ENCODE measurements around the gene SPTBN4. TPM values are rescaled to one million over a fixed set of nuclear protein-coding genes. Genes with fewer than 3 reads are reported as not detected.
A peak's percentile ranks its signal among the peaks of the same experiment; 100 is the strongest.

Gene SPTBN4
- total and polyA plus RNA-seq, 10 of the 15 experiments (the other 5 are each of a cell fraction or from before 2014, with no cell fraction given): 0.04 to 1.1 (median 0.34) TPM; not detected in 1

DNA sequence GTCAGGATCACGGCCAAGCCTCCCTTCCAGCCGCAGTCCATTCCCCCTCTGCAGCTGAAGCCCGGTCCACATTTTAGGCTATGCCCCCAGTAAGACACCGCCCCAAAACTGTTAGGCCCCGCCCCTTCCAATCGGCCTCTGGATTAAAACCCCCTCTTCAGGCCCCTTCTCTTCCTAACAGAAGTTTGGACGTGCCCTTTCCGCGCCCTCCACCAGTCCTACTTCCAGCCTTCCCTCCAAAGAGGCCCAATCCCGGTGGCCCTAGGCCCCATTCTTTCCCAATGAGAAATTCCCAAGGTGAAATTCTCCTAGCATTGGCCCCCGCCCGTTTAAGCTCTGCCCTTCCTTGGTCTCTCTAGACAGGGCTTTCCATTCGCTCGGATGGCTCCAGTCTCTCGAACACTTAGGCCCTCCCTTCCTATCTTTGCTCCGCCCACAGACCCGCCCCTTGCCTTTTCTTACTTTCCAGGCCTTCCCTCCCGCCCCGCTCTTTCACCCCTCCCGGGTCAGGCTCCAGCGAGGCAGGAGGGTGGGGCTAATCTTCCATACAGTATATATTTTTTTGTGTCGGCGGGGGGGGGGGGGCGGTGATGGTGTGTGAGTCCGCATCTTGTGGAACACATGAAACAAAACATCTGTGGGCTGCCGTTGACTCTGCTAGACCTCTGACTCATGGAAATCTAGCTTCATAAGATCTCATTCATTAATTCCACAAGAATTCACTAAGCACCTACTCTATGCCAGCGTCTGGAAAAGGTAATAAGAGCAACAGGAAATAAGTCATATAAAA is 148.0 kb downstream of the SPTBN4 start:
- Histone ChIP-seq H3K27me3 (replicated peaks in 1 of 2; ENCODE audit: control insufficient read depth in 2 of 2, insufficient read depth in 2 of 2, low read length in 1 of 2) (no peaks in the 10 kb centered on the region; a peak in 1 of 4 replicates), H3K4me3 (peak overlapping the region; percentile 98), H3K9ac (ENCODE audit: control insufficient read depth, insufficient read depth, low read length) (peak overlapping the region; percentile 53), H2AFZ (ENCODE audit: control insufficient read depth, low read depth, low read length) (peak overlapping the region; percentile 65), H3K9me3 (replicated peaks; ENCODE audit: control insufficient read depth, insufficient read depth, low read length) (no peaks in the 10 kb centered on the region), H3K4me2 (ENCODE audit: control insufficient read depth, insufficient read depth) (peak overlapping the region; percentile 95), H4K20me1 (ENCODE audit: control insufficient read depth, insufficient read depth) (no peaks in the 10 kb centered on the region), H3K4me1 (ENCODE audit: control insufficient read depth, insufficient read depth, low read length) (peaks cover 10% of the 10 kb centered on the region; the same call in 1 of the 2 replicates), H3K27ac (ENCODE audit: control insufficient read depth, insufficient read depth) (peak overlapping the region; percentile 38; the same call in 1 of the 2 replicates), H3K79me2 (ENCODE audit: control insufficient read depth, insufficient read depth, low read length) (no peaks in the 10 kb centered on the region), H3K36me3 (ENCODE audit: control insufficient read depth in 2 of 2, insufficient read depth in 2 of 2, low read length in 1 of 2) (no peaks in the 10 kb centered on the region)
- FAIRE-seq (peak; percentile 57), DNase-seq (ENCODE audit: low read depth, low spot score) (peak; percentile 35), ATAC-seq (peak; percentile 49)
- no TSS peak for BruUV-seq (replicated peaks)
- ChIA-PET RAD21 (ENCODE audit: unreplicated experiment) (interaction anchor here (0.8 to 1.5 kb wide), 2 partner anchors 11 to 19 kb away, joined by 3 to 4 read pairs; no protein-coding TSS in a partner anchor), SMC1A (ENCODE audit: uncharacterized antibody, unreplicated experiment) (no interaction called here), POLR2A (interaction anchor here (0.6 to 3.9 kb wide), 4 partner anchors 10 to 163 kb away, joined by 3 to 24 read pairs (median 6); partner anchors contain the start of gene RAB4B), CTCF (interaction anchor here (0.8 to 2.8 kb wide), 3 partner anchors 11 to 20 kb away, joined by 4 to 26 read pairs (median 5); no protein-coding TSS in a partner anchor)
- in situ Hi-C loops (cut with MboI): no loop called here
- 7% methylated on average over 21 of the region's 27 CpGs for WGBS (ENCODE audit: insufficient coverage, insufficient replicate concordance, low lambda C conversion rate, missing lambda C conversion rate)
- intact Hi-C loops (cut with micrococcal nuclease; ENCODE audit: unreplicated experiment): no loop called here
- no peak for TF ChIP-seq IKZF1 (conservative IDR thresholded peaks at IDR 0.05)
- 0 out of 2 replicates have a peak, but pooled peaks have one; percentile 8 for TF ChIP-seq DPF2 (IDR thresholded peaks at IDR 0.05)
- no peak for TF ChIP-seq EED (IDR thresholded peaks at IDR 0.05; ENCODE audit: low read depth)
- peak; percentile 45; the same call in 1 of the 2 replicates for TF ChIP-seq RUNX3 (IDR thresholded peaks at IDR 0.05; ENCODE audit: low read length)
- TF ChIP-seq, protein P1, sequence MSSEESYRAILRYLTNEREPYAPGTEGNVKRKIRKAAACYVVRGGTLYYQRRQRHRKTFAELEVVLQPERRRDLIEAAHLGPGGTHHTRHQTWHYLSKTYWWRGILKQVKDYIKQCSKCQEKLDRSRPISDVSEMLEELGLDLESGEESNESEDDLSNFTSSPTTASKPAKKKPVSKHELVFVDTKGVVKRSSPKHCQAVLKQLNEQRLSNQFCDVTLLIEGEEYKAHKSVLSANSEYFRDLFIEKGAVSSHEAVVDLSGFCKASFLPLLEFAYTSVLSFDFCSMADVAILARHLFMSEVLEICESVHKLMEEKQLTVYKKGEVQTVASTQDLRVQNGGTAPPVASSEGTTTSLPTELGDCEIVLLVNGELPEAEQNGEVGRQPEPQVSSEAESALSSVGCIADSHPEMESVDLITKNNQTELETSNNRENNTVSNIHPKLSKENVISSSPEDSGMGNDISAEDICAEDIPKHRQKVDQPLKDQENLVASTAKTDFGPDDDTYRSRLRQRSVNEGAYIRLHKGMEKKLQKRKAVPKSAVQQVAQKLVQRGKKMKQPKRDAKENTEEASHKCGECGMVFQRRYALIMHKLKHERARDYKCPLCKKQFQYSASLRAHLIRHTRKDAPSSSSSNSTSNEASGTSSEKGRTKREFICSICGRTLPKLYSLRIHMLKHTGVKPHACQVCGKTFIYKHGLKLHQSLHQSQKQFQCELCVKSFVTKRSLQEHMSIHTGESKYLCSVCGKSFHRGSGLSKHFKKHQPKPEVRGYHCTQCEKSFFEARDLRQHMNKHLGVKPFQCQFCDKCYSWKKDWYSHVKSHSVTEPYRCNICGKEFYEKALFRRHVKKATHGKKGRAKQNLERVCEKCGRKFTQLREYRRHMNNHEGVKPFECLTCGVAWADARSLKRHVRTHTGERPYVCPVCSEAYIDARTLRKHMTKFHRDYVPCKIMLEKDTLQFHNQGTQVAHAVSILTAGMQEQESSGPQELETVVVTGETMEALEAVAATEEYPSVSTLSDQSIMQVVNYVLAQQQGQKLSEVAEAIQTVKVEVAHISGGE (CRISPR knock-in tag; IDR thresholded peaks at IDR 0.05): no peak
- no peak for TF ChIP-seq CREB1 (IDR thresholded peaks at IDR 0.05; ENCODE audit: low read depth)
- TF ChIP-seq ZNF217 (IDR thresholded peaks at IDR 0.05): no peak
- no peak for TF ChIP-seq POLR2AphosphoS5 (IDR thresholded peaks at IDR 0.05; ENCODE audit: low read length)
- TF ChIP-seq KLF5 (IDR thresholded peaks at IDR 0.05; ENCODE audit: partially characterized antibody): no peak
- peak; percentile 25; the same call in 1 of the 2 replicates for TF ChIP-seq CBFB (IDR thresholded peaks at IDR 0.05; ENCODE audit: low read depth)
- TF ChIP-seq KAT2A (conservative IDR thresholded peaks at IDR 0.05; ENCODE audit: control insufficient read depth, low read depth, low read length): no peak
- TF ChIP-seq RFX5 (IDR thresholded peaks at IDR 0.05; ENCODE audit: low read depth, low read length): no peak
- TF ChIP-seq SUPT20H (IDR thresholded peaks at IDR 0.05; ENCODE audit: borderline replicate concordance, control insufficient read depth, low read depth, low read length): no peak
- peak in 1 of 2 experiments; percentile 38; a peak in 2 of 4 replicates for TF ChIP-seq IKZF2 (IDR thresholded peaks at IDR 0.05)
- TF ChIP-seq EGR1 (IDR thresholded peaks at IDR 0.05; ENCODE audit: borderline replicate concordance in 1 of 2, low read depth in 2 of 2, low read length in 2 of 2): 0 out of 3 replicates have a peak, but pooled peaks of 1 of the 2 experiments have one; percentile 26
- TF ChIP-seq, protein P2, sequence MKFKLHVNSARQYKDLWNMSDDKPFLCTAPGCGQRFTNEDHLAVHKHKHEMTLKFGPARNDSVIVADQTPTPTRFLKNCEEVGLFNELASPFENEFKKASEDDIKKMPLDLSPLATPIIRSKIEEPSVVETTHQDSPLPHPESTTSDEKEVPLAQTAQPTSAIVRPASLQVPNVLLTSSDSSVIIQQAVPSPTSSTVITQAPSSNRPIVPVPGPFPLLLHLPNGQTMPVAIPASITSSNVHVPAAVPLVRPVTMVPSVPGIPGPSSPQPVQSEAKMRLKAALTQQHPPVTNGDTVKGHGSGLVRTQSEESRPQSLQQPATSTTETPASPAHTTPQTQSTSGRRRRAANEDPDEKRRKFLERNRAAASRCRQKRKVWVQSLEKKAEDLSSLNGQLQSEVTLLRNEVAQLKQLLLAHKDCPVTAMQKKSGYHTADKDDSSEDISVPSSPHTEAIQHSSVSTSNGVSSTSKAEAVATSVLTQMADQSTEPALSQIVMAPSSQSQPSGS (IDR thresholded peaks at IDR 0.05; ENCODE audit: low read length): no peak
- TF ChIP-seq, protein P3, sequence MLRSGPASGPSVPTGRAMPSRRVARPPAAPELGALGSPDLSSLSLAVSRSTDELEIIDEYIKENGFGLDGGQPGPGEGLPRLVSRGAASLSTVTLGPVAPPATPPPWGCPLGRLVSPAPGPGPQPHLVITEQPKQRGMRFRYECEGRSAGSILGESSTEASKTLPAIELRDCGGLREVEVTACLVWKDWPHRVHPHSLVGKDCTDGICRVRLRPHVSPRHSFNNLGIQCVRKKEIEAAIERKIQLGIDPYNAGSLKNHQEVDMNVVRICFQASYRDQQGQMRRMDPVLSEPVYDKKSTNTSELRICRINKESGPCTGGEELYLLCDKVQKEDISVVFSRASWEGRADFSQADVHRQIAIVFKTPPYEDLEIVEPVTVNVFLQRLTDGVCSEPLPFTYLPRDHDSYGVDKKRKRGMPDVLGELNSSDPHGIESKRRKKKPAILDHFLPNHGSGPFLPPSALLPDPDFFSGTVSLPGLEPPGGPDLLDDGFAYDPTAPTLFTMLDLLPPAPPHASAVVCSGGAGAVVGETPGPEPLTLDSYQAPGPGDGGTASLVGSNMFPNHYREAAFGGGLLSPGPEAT (IDR thresholded peaks at IDR 0.05; ENCODE audit: low read depth): 0 out of 2 replicates have a peak, but pooled peaks have one; percentile 28
